ENCODE measurements around the gene ZNF277.

The ZNF277 gene

GRCh38 chr7:112298543-112299100 lies 92.1 kb downstream of the ZNF277 start:
- H3K4me1 ChIP-seq (ENCODE audit: low read depth, poor library complexity, severe bottlenecking) = peaks cover 27% of the 10 kb centered on the region
- H3K36me3 ChIP-seq (ENCODE audit: insufficient read depth) = no peaks in the 10 kb centered on the region
- no peaks in the 10 kb centered on the region for H3K79me2 ChIP-seq (ENCODE audit: insufficient read depth, low read depth)
- no peaks in the 10 kb centered on the region for H3K27me3 ChIP-seq (ENCODE audit: insufficient read depth, low read depth)
- no peak overlapping the region for H2AFZ ChIP-seq (ENCODE audit: low read depth)
- no peak overlapping the region for H3K4me2 ChIP-seq
- H3K4me3 ChIP-seq (IDR thresholded peaks at IDR 0.05; ENCODE audit: insufficient read depth, low read depth, low read length) = no peak overlapping the region
- H3K27ac ChIP-seq = no peak overlapping the region
- H3K9ac ChIP-seq = no peak overlapping the region
- H4K20me1 ChIP-seq (ENCODE audit: insufficient read depth) = no peaks in the 10 kb centered on the region
- no peak for TF ChIP-seq CTCF (conservative IDR thresholded peaks at IDR 0.05; ENCODE audit: low read depth, low read length)

- Histone ChIP-seq H3K27me3 (ENCODE audit: insufficient read depth, low read depth) (no peaks in the 10 kb centered on the region), H3K36me3 (ENCODE audit: insufficient read depth) (no peaks in the 10 kb centered on the region), H4K20me1 (ENCODE audit: insufficient read depth) (no peaks in the 10 kb centered on the region), H3K79me2 (ENCODE audit: insufficient read depth, low read depth) (no peaks in the 10 kb centered on the region), H3K4me1 (ENCODE audit: low read depth, poor library complexity, severe bottlenecking) (peaks cover 35% of the 10 kb centered on the region), H3K9ac (no peak overlapping the region), H3K4me2 (no peak overlapping the region), H3K27ac (no peak overlapping the region), H2AFZ (ENCODE audit: low read depth) (no peak overlapping the region), H3K4me3 (IDR thresholded peaks at IDR 0.05; ENCODE audit: insufficient read depth, low read depth, low read length) (no peak overlapping the region)
- no peak for TF ChIP-seq CTCF (conservative IDR thresholded peaks at IDR 0.05; ENCODE audit: low read depth, low read length)
These were observed 93.6 kb downstream of the ZNF277 start for GRCh38 chr7:112300072-112300471.

GRCh38 chr7:112300831-112301407 lies 94.4 kb downstream of the ZNF277 start:
- Histone ChIP-seq H3K4me2 (peak overlapping the region; percentile 58; the same call in 1 of the 2 replicates), H3K4me1 (ENCODE audit: low read depth, poor library complexity, severe bottlenecking) (peaks cover 35% of the 10 kb centered on the region), H3K27me3 (ENCODE audit: insufficient read depth, low read depth) (no peaks in the 10 kb centered on the region), H3K79me2 (ENCODE audit: insufficient read depth, low read depth) (no peaks in the 10 kb centered on the region), H3K9ac (no peak overlapping the region), H3K36me3 (ENCODE audit: insufficient read depth) (no peaks in the 10 kb centered on the region), H3K27ac (no peak overlapping the region), H4K20me1 (ENCODE audit: insufficient read depth) (no peaks in the 10 kb centered on the region), H2AFZ (ENCODE audit: low read depth) (no peak overlapping the region), H3K4me3 (IDR thresholded peaks at IDR 0.05; ENCODE audit: insufficient read depth, low read depth, low read length) (no peak overlapping the region)
- TF ChIP-seq CTCF (conservative IDR thresholded peaks at IDR 0.05; ENCODE audit: low read depth, low read length) = no peak

GRCh38 chr7:112302566-112302965 lies 96.1 kb downstream of the ZNF277 start:
- Histone ChIP-seq H3K27me3 (ENCODE audit: insufficient read depth, low read depth) (no peaks in the 10 kb centered on the region), H3K36me3 (ENCODE audit: insufficient read depth) (no peaks in the 10 kb centered on the region), H3K4me2 (peak overlapping the region; percentile 58)

More at GRCh38 chr7:112302566-112302965, 96.1 kb downstream of the ZNF277 start:
- Histone ChIP-seq H3K27ac (peak overlapping the region; percentile 45), H4K20me1 (ENCODE audit: insufficient read depth) (no peaks in the 10 kb centered on the region), H3K4me1 (ENCODE audit: low read depth, poor library complexity, severe bottlenecking) (peaks cover 35% of the 10 kb centered on the region), H3K4me3 (IDR thresholded peaks at IDR 0.05; ENCODE audit: insufficient read depth, low read depth, low read length) (no peak overlapping the region), H3K79me2 (ENCODE audit: insufficient read depth, low read depth) (no peaks in the 10 kb centered on the region), H3K9ac (no peak overlapping the region), H2AFZ (ENCODE audit: low read depth) (no peak overlapping the region)
- TF ChIP-seq CTCF (conservative IDR thresholded peaks at IDR 0.05; ENCODE audit: low read depth, low read length) = no peak

Data from KMS-11 (cell line).